ENCODE measurements around the gene VWA1. TPM values are rescaled to one million over a fixed set of nuclear protein-coding genes. Genes with fewer than 3 reads are reported as not detected.

VWA1 gene
- total and polyA plus RNA-seq, 4 donors: 51.7 to 94.3 (median 69.1) TPM

- Histone ChIP-seq H3K27me3 (ENCODE audit: control insufficient read depth in 3 of 3, insufficient read depth in 3 of 3, low read length in 2 of 3) (no peaks in the 10 kb centered on the region), H3K4me3 (no peak overlapping the region), H3K36me3 (ENCODE audit: control insufficient read depth in 4 of 4, insufficient read depth in 4 of 4, low read length in 4 of 4) (peaks cover 41 to 70% (median 56%) of the 10 kb centered on the region in 4 donors), H3K9me3 (ENCODE audit: control insufficient read depth in 4 of 4, insufficient read depth in 3 of 4, low read length in 3 of 4) (peaks cover 0 to 2% (median 0%) of the 10 kb centered on the region in 4 donors), H3K27ac (ENCODE audit: low read depth in 1 of 2, low read length in 1 of 2) (no peak overlapping the region), H3K4me1 (ENCODE audit: control insufficient read depth in 5 of 5, insufficient read depth in 5 of 5, low read length in 5 of 5) (peaks cover 0 to 5% (median 0%) of the 10 kb centered on the region in 5 donors), H3K9ac (ENCODE audit: insufficient read depth in 1 of 2, low read length in 2 of 2) (no peak overlapping the region)
- DNase-seq (no peak), ATAC-seq (ENCODE audit: insufficient read depth, low FRiP score) (no peak)
- WGBS, 2 donors: 79% methylated on average over 12 of the region's 12 CpGs
- TF ChIP-seq CTCF (IDR thresholded peaks at IDR 0.05; ENCODE audit: control extremely low read depth, extremely low read depth): no peak
Observed at GRCh38 chr1:1391225-1391624, 44.3 kb upstream of the VWA1 start.

- no peak overlapping the region for H3K9ac ChIP-seq (ENCODE audit: insufficient read depth in 1 of 2, low read length in 2 of 2)
- no peak for TF ChIP-seq CTCF (IDR thresholded peaks at IDR 0.05; ENCODE audit: control extremely low read depth, extremely low read depth)
- H3K36me3 ChIP-seq (ENCODE audit: control insufficient read depth in 4 of 4, insufficient read depth in 4 of 4, low read length in 4 of 4): peaks cover 38 to 65% (median 49%) of the 10 kb centered on the region in 4 donors
- peaks cover 0 to 2% (median 0%) of the 10 kb centered on the region in 4 donors for H3K9me3 ChIP-seq (ENCODE audit: control insufficient read depth in 4 of 4, insufficient read depth in 3 of 4, low read length in 3 of 4)
- DNase-seq (no peak), ATAC-seq (ENCODE audit: insufficient read depth, low FRiP score) (no peak)
- H3K27me3 ChIP-seq (ENCODE audit: control insufficient read depth in 3 of 3, insufficient read depth in 3 of 3, low read length in 2 of 3): no peaks in the 10 kb centered on the region
- H3K4me3 ChIP-seq: no peak overlapping the region
- no peak overlapping the region for H3K27ac ChIP-seq (ENCODE audit: low read depth in 1 of 2, low read length in 1 of 2)
- 91 to 93% methylated on average over 4 of the region's 4 CpGs for WGBS, 2 donors
- peaks cover 2 to 10% (median 4%) of the 10 kb centered on the region in 5 donors for H3K4me1 ChIP-seq (ENCODE audit: control insufficient read depth in 5 of 5, insufficient read depth in 5 of 5, low read length in 5 of 5)
Observed at GRCh38 chr1:1393014-1393413, 42.5 kb upstream of the VWA1 start.

GRCh38 chr1:1393428-1393827 is 42.1 kb upstream of the VWA1 start:
- no peak for DNase-seq
- 91 to 95% methylated on average over 11 of the region's 11 CpGs for whole genome bisulfite sequencing, 2 donors
- Histone ChIP-seq H3K27me3 (ENCODE audit: control insufficient read depth in 3 of 3, insufficient read depth in 3 of 3, low read length in 2 of 3) (no peaks in the 10 kb centered on the region), H3K9ac (ENCODE audit: insufficient read depth in 1 of 2, low read length in 2 of 2) (no peak overlapping the region), H3K4me1 (ENCODE audit: control insufficient read depth in 5 of 5, insufficient read depth in 5 of 5, low read length in 5 of 5) (peaks cover 4 to 11% (median 8%) of the 10 kb centered on the region in 5 donors), H3K27ac (ENCODE audit: low read depth in 1 of 2, low read length in 1 of 2) (no peak overlapping the region), H3K36me3 (ENCODE audit: control insufficient read depth in 4 of 4, insufficient read depth in 4 of 4, low read length in 4 of 4) (peaks cover 35 to 61% (median 49%) of the 10 kb centered on the region in 4 donors), H3K9me3 (ENCODE audit: control insufficient read depth in 4 of 4, insufficient read depth in 3 of 4, low read length in 3 of 4) (peaks cover 0 to 2% (median 0%) of the 10 kb centered on the region in 4 donors), H3K4me3 (no peak overlapping the region)
- TF ChIP-seq CTCF (IDR thresholded peaks at IDR 0.05; ENCODE audit: control extremely low read depth, extremely low read depth): no peak
- ATAC-seq (ENCODE audit: insufficient read depth, low FRiP score): no peak

GRCh38 chr1:1394116-1394515 is 41.4 kb upstream of the VWA1 start:
- H3K9me3 ChIP-seq (ENCODE audit: control insufficient read depth in 4 of 4, insufficient read depth in 3 of 4, low read length in 3 of 4): peaks cover 0 to 2% (median 0%) of the 10 kb centered on the region in 4 donors
- no peak overlapping the region for H3K4me3 ChIP-seq
- no peak overlapping the region for H3K9ac ChIP-seq (ENCODE audit: insufficient read depth in 1 of 2, low read length in 2 of 2)
- no peak for TF ChIP-seq CTCF (IDR thresholded peaks at IDR 0.05; ENCODE audit: control extremely low read depth, extremely low read depth)
- no peaks in the 10 kb centered on the region for H3K27me3 ChIP-seq (ENCODE audit: control insufficient read depth in 3 of 3, insufficient read depth in 3 of 3, low read length in 2 of 3)
- DNase-seq (no peak), ATAC-seq (ENCODE audit: insufficient read depth, low FRiP score) (no peak)
- peaks cover 4 to 12% (median 8%) of the 10 kb centered on the region in 5 donors for H3K4me1 ChIP-seq (ENCODE audit: control insufficient read depth in 5 of 5, insufficient read depth in 5 of 5, low read length in 5 of 5)
- 97 to 98% methylated on average over 7 of the region's 7 CpGs for whole genome bisulfite sequencing, 2 donors
- H3K36me3 ChIP-seq (ENCODE audit: control insufficient read depth in 4 of 4, insufficient read depth in 4 of 4, low read length in 4 of 4): peaks cover 35 to 60% (median 49%) of the 10 kb centered on the region in 4 donors
- H3K27ac ChIP-seq (ENCODE audit: low read depth in 1 of 2, low read length in 1 of 2): no peak overlapping the region

Data from lung (tissue), 12 donors.